Endodermal cell (in vitro differentiated cells): ENCODE measurements around the gene MT1G. TPM values are rescaled to one million over a fixed set of nuclear protein-coding genes. Genes with fewer than 3 reads are reported as not detected.
"Not testable (repeated sequence)": the region's sequence is repeated elsewhere in the genome, so short reads cannot be mapped to it uniquely, and the experiment has no call there.

Experiments
- DNase-seq: peaks from one replicate; pipeline ENCODE4 v3.0.0-alpha.2; 2017
- H3K27ac ChIP-seq: 2 replicates; pipeline ENCODE4 v1.5.1; 2013; ENCODE audit warnings: mild to moderate bottlenecking, low read depth, low read length, moderate library complexity
- H3K27me3 ChIP-seq: 2 replicates; pipeline ENCODE4 v1.6.1; 2013; ENCODE audit warnings: mild to moderate bottlenecking, low read length, moderate library complexity; ENCODE audit not compliant: insufficient read depth, control insufficient read depth, poor library complexity, severe bottlenecking
- H3K36me3 ChIP-seq: 2 replicates; pipeline ENCODE4 v1.7.0; 2013; ENCODE audit warnings: mild to moderate bottlenecking, low read length, moderate library complexity; ENCODE audit not compliant: control insufficient read depth, insufficient read depth
- H3K4me1 ChIP-seq: one replicate; pipeline ENCODE4 v1.7.0; 2013; ENCODE audit warnings: low read length; ENCODE audit not compliant: control insufficient read depth, insufficient read depth
- H3K4me3 ChIP-seq: 2 replicates; pipeline ENCODE4 v1.5.1; 2013; ENCODE audit warnings: mild to moderate bottlenecking, low read length, moderate library complexity
- H3K9ac ChIP-seq: 2 replicates; pipeline ENCODE4 v1.6.1; 2013; ENCODE audit warnings: mild to moderate bottlenecking, low read length, moderate library complexity; ENCODE audit not compliant: poor library complexity, severe bottlenecking; ENCODE audit errors: extremely low read depth
- H3K9me3 ChIP-seq: 2 replicates; pipeline ENCODE4 v1.6.1; 2013; ENCODE audit warnings: mild to moderate bottlenecking, low read length, moderate library complexity; ENCODE audit not compliant: control insufficient read depth
- H3K27ac Mint-ChIP-seq: 2 replicates; pipeline ENCODE4 v1.8.0; 2020; ENCODE audit warnings: mixed read lengths
- H3K27me3 Mint-ChIP-seq: 2 replicates; pipeline ENCODE4 v1.8.0; 2021; ENCODE audit warnings: mild to moderate bottlenecking, mixed read lengths; ENCODE audit not compliant: insufficient read depth
- H3K36me3 Mint-ChIP-seq: 2 replicates; pipeline ENCODE4 v1.8.0; 2020; ENCODE audit warnings: low read depth, mixed read lengths
- H3K4me1 Mint-ChIP-seq: 2 replicates; pipeline ENCODE4 v1.8.0; 2020; ENCODE audit warnings: mixed read lengths
- H3K4me3 Mint-ChIP-seq: 2 replicates; pipeline ENCODE4 v1.8.0; 2020; ENCODE audit warnings: mild to moderate bottlenecking, moderate library complexity, mixed read lengths
- H3K9me3 Mint-ChIP-seq: 2 replicates; pipeline ENCODE4 v1.8.0; 2020; ENCODE audit warnings: mild to moderate bottlenecking, mixed read lengths
- CTCF ChIP-seq: fragments of 200-600 bp; sonication (generic); conservative IDR thresholded peaks from 2 replicates; pipeline ENCODE4 v1.5.0; 2021; ENCODE audit warnings: antibody characterized with exemption, mild to moderate bottlenecking
- WGBS, 2 experiments: methylation state at CpG; one replicate each; pipeline versions ENCODE4 v1.1.5 to v1.1.7; 2013; ENCODE audit warnings: missing lambda C conversion rate in 2 of 2, mixed read lengths in 1 of 2; ENCODE audit not compliant: insufficient coverage in 1 of 2, insufficient read length in 1 of 2; 5-methylcytosine and 5-hydroxymethylcytosine counted together
- total RNA-seq, 2 donors: library from RNA; stranded (reverse); fragmentation: NEBNext Ultra II Directional in 1 of 2; extraction: Animal tissue kit (Norgen Biotek cat#: 25700) in 1 of 2; gene quantifications; 2 replicates in 1 of 2; 3 replicates in 1 of 2; pipeline ENCODE4 v1.2.1, GENCODE V29; 2021

Gene MT1G
- total RNA-seq, 2 donors from 2014 or later, result 7.8 TPM; not detected in 1

DNA sequence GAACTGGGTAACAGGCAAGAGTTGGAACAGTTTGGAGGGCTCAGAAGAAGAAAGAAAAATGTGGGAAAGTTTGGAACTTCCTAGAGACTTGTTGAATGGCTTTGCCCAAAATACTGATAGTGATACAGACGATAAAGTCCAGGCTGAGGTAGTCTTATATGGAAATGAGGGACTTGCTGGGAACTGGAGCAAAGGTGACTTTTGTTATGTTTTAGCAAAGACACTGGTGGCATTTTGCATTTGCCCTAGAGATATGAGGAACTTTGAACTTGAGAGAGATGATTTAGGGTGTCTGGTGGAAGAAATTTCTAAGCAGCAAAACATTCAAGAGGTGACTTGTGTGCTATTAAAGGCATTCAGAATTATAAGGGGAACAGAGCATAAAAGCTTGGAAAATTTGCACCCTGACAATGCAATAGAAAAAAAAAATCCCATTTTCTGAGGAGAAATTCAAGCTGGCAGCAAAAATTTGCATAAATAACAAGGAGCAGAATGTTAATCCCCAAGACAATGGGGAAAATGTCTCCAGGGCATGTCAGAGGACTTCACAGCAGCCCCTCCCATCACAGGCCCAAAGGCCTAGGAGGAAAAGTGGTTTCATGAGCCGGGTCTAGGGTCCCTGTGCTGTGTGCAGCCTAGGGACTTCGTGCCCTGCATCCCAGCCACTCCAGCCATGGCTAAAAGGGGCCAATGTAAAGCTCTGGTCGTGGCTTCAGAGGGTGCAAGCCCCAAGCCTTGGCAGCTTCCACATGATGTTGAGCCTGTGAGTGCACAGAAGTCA lies 46.0 kb downstream of the MT1G start:
- not testable (repeated sequence) for H3K36me3 ChIP-seq
- H3K4me1 Mint-ChIP-seq, result peaks cover 25% of the 10 kb centered on the region
- peaks cover 63% of the 10 kb centered on the region for H3K27me3 ChIP-seq

DNA sequence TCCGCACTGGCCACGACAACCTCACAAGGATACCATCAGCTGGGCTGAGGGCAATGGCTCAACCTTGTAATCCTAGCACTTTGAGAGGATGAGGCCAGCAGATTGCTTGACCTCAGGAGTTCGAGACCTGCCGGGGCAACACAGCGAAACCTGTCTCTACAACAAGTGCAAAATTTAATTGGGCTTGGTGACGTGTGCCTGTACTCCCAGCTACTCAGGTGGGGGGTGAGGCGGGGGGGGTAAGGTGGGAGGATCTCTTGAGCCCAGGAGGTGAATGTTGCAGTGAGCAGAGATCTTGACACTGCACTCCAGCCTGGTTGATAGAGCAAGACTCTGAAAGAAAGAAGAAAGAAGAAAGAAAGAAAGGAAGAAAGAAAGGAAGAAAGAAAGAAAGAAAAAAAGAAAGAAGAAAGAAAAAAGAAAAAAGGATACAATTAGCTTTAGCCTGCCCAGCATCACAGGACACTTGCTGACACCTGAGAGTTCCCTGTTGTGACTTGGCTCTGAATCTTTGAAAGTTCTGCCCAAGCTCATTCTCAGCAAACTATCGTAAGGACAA lies 47.4 kb downstream of the MT1G start:
- no peak for TF ChIP-seq CTCF
- Mint-ChIP-seq H3K36me3 (no peaks in the 10 kb centered on the region), H3K4me1 (peaks cover 28% of the 10 kb centered on the region), H3K9me3 (no peaks in the 10 kb centered on the region), H3K27ac (no peak overlapping the region), H3K4me3 (no peak overlapping the region), H3K27me3 (peaks cover 86% of the 10 kb centered on the region)
- H3K4me1 ChIP-seq, result no peaks in the 10 kb centered on the region
- no peak overlapping the region for H3K9ac ChIP-seq
- 80 to 88% methylated on average over 3 to 7 of the region's 8 CpGs for WGBS, 2 experiments
- H3K4me3 ChIP-seq, result no peak overlapping the region
- no peaks in the 10 kb centered on the region for H3K36me3 ChIP-seq
- H3K27me3 ChIP-seq, result peaks cover 62% of the 10 kb centered on the region
- H3K9me3 ChIP-seq, result peaks cover 6% of the 10 kb centered on the region
- no peak for DNase-seq
- no peak overlapping the region for H3K27ac ChIP-seq

More for the DNA sequence above, 46.0 kb downstream of the MT1G start:
- WGBS, 2 experiments, result 40 to 43% methylated on average over 4 of the region's 4 CpGs
- H3K9ac ChIP-seq, H3K4me3 ChIP-seq, H3K27ac Mint-ChIP-seq, H3K27ac ChIP-seq, H3K9me3 Mint-ChIP-seq, H3K36me3 Mint-ChIP-seq, H3K4me3 Mint-ChIP-seq, H3K9me3 ChIP-seq, H3K4me1 ChIP-seq: not testable (repeated sequence)
- peaks cover 86% of the 10 kb centered on the region for H3K27me3 Mint-ChIP-seq
- DNase-seq, result peak; percentile 52

- H3K36me3 ChIP-seq, result no peaks in the 10 kb centered on the region
- no peak overlapping the region for H3K9ac ChIP-seq
- no peak overlapping the region for H3K27ac Mint-ChIP-seq
- no peak overlapping the region for H3K4me3 ChIP-seq
- peak; percentile 53 for DNase-seq
- peaks cover 5% of the 10 kb centered on the region for H3K9me3 ChIP-seq
- peak overlapping the region; percentile 63 for H3K4me3 Mint-ChIP-seq
- H3K36me3 Mint-ChIP-seq, result no peaks in the 10 kb centered on the region
- TF ChIP-seq CTCF, result no peak
- H3K4me1 Mint-ChIP-seq, result peaks cover 22% of the 10 kb centered on the region
- 48 to 52% methylated on average over 6 of the region's 6 CpGs for WGBS, 2 experiments
- no peaks in the 10 kb centered on the region for H3K9me3 Mint-ChIP-seq
- H3K4me1 ChIP-seq, result no peaks in the 10 kb centered on the region
- no peak overlapping the region for H3K27ac ChIP-seq
- H3K27me3 ChIP-seq, result peaks cover 70% of the 10 kb centered on the region
- H3K27me3 Mint-ChIP-seq, result peaks cover 86% of the 10 kb centered on the region
Observed at GRCh38 chr16:56618138-56618537, 49.7 kb downstream of the MT1G start.
